ENCODE data around the gene MMADHC.

DNA sequence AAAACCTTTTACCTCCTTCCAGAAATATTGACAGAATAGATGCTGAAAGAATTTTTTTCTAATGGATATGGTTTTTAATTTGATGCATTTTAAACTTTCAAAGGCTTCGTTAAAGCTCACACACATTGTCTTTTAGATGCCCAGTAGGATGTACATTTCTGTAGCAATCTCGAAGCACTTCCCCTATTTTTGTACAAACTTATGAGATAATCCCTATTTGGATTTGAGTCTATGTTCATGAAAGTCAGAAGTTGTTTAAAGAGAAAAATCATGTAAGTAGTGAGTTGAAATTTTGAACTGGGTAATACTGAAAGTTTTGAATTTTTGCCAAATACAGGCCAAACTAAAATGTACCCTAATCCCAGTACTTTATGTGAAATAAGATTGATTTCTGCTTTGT lies 38.1 kb upstream of the MMADHC start:
- TF ChIP-seq CTCF (IDR thresholded peaks at IDR 0.05) (no peak), POLR2AphosphoS5 (IDR thresholded peaks at IDR 0.05) (no peak), POLR2A (IDR thresholded peaks at IDR 0.05) (no peak), EP300 (IDR thresholded peaks at IDR 0.05) (no peak)
